GM19372 (cell line): ENCODE measurements around the gene NCKIPSD.

Experiments
- ATAC-seq: cut with Tn5 transposase; IDR thresholded peaks from one replicate; pipeline ENCODE4 v1.9.1; 2021; ENCODE audit warnings: mild to moderate bottlenecking, low read depth, moderate library complexity; ENCODE audit not compliant: unreplicated experiment

NCKIPSD gene

DNA sequence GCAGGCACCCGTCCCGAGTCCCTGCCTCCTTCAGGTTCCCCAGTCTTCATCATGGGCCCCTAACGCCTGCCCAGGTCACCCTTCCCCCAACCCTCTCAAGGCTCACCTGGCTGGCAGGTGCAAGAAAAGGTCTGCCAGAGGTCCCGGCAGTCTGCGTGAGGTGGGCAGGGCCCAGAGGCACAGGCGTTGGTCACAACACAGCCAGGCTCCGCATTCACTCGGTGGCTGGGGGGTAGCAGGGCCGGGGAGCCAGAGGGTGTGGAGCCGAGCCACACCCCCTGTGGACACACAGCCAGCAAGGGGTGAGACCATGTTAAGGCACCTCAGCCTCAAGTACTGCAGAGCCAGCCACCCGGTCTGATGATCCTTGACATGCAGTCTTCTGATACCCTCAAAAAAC, 33.9 kb downstream of the NCKIPSD start:
- ATAC-seq: no peak

DNA sequence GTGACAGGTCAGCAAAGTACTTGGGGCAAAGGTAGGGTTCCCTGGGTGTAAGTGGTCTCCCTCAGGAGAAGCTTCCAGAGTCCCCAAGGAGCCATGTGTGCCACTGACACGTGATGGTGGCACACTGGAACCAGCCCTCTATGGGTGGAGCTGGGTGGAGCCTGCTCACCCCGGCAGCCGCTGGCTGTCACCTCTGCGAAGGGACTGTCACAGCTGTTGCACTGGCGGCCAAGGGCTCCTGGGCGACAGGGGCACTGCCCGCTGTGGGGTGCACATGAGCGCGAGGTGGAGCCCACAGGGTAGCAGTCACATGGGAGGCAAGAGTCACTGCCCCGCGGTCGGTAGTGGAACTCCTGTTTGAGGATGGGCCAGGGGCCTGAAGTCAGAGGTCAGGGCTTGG, 35.0 kb downstream of the NCKIPSD start:
- ATAC-seq: no peak

DNA sequence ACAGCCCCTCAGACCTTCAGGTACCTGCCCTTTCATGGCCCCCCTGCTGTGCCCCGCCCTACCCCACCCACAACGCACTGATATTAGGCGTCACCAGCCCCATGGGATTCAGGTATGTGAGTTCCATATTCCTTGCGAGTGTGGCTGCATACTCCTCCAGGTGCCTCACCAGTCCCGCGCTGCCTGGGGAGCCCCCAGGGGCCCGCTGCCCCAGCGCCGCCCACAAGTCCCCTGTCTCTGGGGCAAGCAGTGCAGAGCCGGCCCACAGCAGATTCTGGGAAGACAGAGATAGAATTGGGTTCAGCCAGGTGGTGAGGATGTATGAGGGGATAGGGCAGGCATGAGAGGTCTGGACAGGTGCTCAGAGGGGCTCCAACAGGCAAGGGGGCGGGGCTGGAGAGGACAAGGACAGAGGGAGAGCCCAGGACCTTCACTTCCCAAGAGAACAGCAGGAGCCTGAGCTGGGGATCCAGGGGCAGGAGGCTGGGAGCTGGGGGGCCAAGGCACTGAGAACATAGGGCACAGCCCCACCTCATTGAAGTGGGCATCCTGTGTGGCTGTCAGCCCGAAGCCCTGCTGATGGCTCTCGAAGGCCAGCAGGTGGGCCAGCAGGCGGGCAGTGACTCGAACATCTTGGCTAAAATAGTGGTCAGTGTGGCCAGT, 37.4 kb downstream of the NCKIPSD start:
- no peak for ATAC-seq

DNA sequence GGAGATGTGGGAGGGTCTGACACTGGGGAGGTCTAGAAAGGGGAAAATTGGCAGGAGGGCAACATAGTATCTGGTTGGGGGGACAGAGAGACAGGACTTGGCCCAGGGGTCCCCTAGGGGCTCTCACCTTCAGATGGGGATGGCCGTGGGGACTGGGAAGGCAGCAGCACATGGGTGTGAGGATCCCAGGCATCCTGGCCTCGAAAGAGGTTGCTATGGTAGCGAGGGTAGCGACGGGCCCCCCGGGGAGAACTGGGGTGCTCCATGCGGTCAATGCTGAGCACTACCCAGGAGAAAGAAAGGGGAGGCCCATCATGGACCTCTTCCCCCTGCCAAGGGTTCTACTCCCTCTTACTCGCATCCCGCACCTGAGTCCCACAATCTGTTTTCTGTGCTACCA, 38.0 kb downstream of the NCKIPSD start:
- no peak for ATAC-seq

DNA sequence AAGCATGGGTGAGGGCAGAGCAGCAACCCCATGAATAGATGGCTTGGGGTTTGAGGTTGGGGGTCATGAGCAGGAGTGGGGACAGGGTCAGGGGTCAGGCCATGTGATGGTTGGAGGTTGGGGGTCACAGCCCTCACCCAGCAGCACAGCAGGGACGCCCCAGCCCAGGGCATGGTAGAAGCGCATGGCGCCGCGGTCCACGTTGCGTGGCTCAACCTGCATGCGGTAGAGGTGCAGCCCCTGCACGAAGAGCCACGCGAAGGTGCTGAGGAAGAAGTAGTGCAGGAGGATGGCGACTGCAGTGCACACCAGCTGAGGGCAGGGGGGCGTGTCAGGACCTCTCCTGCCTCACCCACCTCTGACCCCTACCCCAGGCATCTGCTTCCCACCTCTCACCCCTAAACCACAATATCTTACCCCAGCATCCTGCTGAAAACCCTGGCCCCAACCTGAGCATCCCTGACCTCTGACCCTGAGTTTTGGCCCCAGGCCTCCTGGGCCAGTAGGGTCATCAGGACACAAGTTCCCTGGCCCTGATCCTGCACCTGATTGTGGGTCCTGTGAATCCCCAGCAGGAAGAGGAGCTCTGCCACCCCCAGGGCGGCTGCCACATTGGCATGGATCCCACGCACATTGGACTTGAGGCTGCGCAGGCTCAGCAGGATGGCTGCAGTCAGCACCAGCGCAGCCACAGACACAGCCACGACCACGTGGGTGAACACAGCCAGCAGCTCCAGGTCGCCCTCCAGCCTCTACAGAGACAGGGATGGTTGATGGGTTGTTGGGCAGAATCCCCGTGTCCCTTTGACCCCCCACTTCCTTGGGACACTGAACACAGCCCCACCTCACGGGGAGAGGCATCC, 40.6 kb downstream of the NCKIPSD start:
- ATAC-seq: no peak

DNA sequence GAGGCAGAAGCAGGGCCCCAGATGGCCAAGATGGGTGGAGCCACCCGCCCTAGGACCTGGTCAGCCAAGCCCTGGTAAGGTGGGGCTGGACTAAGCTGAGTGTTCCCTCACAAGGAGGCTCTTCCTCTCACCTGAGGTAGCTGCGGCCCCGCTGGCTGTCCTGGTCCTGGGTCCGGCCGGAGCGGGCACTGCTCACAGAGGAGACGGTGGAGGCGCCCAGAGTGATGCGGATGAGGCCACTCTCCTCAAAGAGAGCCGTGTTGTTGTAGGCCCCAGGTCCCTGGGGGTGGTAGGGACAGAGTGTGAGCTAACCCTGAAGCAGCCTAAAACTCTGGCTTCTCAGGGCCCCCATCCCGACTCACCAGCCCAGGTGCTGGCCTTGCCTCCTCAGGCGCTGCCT, 43.1 kb downstream of the NCKIPSD start:
- ATAC-seq: no peak

DNA sequence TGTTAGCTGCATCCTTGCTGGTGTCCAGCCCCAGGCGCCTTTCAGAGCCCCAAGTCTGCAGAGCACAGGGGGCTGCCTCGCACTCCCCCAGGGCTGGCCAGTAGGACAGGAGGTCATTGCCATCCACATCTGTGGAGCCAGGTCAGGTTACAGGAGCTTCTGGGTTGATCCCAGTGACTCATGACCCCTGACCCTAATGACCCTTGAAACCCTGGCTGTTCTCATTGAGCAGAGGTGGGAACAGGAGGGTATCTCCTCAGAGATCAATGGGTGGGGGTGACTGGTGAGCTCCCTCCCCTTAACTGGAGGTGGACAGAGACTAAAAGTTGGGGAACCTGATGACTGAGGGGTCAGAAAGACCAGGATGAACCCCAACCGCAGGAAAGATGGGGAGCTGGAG, 44.3 kb downstream of the NCKIPSD start:
- ATAC-seq: no peak

DNA sequence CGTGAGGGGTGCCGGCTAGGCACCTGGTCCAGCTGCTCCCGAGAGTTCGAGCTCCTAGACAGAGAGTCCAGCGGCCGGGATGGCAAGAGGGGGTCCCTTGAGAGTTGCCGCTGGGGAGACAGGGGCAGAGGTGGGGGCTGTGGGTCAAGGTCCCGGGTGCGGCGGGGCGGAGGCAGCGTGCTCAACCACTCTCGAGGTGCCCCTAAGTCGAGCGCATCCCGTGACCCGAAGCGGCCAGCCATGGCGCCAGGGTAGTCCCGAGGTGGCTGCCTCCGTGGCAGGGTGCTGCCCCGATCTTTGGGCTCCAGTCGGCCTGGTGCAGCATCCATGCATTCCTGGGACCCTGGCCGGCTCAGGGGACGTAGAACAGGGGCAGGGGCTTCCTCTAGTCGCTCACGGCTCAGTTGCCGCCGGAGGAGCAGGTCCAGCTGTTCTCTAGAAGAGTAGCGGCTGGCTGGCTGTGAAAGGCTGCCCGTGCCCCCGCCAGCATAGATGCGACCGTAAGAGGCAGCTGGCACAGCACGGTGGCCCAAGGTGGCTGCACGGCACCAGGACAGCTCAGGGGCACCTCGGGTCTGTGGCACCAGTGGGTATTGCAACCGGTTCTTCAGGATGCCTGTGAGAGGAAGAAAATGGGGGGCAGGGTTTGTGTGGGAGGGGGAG, 45.6 kb downstream of the NCKIPSD start:
- ATAC-seq: no peak

DNA sequence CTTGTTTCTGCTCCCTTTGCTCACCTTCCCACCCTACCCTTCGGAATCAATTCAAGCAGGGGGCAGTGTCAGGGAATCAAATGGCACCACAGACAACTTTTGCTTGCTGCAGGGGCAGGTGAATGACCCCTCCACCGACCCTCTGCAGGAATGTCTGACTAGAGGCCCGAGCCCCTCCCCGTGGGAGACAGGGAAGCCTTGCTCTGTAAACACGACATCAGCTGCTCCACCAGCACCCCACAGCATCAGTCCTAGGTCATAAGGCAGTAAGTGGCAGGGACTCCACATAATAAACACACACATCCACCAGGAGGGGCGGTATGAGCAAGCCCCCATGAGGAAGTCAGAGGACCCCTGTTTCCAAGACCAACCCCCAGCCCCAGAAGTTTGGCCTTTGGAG, 48.4 kb downstream of the NCKIPSD start:
- ATAC-seq: no peak

DNA sequence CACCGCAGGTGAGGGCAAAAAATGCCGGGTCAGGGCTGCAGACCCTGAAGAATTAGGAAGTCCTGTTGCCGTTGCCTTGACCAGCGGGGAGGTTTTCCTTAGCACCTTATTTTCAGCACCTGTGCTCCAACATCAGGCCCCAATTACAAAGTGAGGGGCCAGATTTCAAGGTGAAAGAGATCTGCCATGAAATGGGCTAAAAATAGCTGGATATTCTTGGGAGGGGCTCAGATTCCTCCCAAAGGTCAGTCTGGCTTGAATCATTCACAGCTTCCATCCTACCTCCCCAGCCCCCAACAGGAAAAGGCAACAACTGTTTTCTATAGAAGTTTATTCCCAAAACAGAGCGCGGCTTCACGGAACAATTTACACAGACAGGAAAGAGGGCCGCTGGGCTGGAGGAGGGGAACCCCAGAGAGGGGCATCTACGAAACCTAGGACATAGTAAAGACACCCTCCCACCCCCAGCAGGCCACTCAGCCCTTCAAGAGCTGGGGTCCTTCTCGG, 49.5 kb downstream of the NCKIPSD start:
- no peak for ATAC-seq

DNA sequence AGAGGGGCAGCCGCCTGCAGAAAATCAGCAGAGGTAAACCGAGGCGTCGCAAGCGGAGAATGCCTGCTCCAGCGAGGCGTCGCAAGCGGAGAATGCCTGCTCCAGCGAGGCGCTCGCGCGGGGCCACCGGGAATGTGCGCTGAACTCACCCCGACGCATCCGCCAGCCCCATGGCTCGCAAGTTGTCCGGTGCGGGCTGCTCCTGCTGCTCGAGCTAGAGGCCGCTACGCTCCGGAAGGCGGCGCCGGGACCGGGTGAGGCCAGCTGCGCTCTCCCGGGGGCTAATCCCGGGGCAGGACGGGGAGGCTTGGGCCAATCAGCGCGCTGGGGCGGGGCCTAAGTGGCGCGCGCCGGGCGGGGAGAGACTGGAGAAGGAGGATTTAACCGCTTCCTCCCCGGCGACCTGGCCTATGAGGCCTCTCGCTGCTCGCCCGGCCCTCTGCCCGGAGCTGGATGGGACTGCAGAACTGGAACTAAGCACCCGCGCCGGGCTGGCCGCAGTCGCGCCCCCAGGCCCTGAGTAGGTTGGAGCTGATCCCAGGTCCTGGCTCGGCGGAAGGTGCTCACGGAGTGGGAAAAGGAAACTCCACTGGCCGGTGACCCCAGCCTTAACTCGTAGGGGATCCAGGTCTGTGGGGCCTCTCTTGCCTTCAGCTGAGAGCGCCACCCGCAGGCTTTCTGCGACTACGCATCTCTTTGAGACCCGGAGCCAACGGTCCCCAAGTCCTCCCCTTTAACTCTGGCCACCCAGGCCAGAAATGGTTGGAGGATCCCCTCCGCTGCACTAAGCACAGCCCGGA, 50.3 kb downstream of the NCKIPSD start, which contains the start of gene SLC26A6:
Gene SLC26A6, minus strand, starts transcription at position 240 of the 800 bp plus-strand sequence. Its CDS starts 68 bp downstream, at position 172.
- ATAC-seq: peak; percentile 88

DNA sequence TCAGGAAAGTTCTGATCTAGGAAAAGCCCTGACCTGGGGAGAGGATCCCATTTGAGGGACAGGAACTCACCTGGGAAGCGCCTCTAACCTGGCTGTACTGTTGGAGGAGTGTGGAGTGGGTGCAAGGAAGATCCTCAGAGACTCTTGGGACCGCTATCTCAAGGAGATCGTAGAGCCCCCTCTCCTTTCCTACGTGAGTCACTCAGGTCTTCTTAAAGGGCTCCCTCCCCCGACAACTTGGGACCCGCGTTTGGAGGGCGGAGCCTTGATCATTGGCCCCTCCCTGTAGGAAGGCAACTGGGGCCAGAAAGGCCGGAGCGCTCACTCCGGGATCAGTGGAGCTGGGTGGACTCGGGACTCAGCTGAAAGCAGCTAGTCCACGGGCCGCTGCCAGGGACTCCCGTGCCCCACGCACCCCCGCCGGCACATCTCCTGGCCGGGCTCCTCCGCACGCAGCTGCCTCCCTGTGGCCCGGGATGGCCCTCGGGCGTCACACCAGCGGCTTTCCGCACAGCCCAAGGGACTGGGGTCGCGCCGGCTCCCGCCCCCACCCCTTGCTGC, 51.0 kb downstream of the NCKIPSD start:
- no peak for ATAC-seq

DNA sequence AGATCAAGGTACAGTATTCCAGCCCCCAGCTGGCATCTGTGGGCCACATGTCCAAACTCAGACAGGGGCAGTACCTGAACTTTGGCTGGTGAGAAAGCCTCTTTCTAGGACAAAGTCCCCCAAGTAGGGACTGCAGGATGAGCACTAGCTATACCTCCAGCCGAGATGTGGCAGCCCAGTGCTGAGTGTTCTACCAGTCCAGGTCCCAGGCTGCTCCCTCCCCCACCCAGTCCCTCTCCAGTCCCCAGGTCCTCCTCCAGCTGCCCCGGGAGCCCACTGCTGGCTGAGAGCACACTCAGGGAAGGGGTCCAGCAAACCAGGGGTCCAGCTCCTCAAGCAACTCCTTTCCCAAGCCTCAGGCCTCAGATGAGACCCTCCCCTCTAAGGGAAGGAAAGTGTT, 52.0 kb downstream of the NCKIPSD start:
- ATAC-seq: no peak

DNA sequence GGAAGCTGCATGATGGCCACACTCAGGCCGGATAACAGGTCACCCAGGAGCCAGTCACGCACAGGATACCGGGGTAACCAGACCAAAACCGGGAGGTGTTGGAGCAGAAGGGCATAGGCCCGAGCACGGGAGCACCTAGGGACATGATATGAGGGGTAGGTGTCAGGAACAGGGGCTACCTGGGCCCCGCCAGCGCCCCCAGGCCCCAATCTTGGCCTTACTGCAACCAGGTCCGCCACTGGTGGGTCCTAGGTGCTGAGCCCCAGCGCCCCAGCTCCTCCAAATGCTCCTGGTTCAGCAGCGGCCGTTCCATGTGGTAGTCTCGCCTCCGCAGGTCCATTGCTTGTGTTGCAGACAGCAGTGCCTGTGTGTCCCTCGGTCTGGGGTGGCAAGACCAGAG, 52.5 kb downstream of the NCKIPSD start:
- ATAC-seq: no peak

DNA sequence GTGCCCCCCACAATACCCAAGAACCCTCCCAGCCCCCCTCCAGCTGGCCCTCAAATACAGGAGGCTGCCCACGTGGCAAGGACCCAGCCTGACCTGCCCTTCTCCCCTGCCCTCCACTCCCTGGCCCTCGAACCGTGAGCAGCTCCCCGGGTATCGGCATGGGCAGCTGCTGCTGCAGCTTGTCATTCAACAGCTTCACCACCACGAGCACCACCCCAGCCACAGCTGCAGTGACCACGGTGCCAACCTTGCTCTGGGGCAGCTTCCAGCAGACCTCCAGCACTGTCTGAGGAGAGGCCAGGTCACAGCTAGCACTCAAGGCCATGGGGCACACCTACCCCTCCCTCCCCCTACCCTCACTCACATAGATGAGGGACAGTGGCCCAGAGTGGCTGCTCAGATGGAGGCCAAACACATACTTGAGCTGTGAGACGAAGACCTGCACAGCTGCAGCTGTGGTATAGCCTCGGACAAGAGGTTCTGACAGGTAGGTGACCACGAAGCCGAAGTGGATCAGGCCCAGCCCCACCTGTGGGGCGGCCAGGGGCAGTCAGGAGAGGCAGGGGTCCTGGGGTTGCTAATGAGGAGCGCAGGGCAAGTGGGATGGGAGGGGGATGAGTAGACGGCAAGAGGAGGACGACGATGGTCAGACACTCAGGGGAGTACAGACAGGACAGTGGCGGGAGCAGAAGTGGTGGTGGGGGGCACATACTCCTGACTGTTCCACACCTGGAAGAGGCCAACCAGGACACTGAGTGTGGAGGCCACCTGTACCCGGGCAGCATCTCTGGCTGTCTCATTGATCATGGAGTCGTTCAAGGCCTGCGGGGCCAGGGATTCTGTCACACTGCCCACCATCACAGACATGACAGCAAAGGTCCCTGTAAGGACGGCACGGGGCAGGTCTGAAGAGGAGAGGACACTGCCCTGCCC, 53.9 kb downstream of the NCKIPSD start:
- no peak for ATAC-seq

DNA sequence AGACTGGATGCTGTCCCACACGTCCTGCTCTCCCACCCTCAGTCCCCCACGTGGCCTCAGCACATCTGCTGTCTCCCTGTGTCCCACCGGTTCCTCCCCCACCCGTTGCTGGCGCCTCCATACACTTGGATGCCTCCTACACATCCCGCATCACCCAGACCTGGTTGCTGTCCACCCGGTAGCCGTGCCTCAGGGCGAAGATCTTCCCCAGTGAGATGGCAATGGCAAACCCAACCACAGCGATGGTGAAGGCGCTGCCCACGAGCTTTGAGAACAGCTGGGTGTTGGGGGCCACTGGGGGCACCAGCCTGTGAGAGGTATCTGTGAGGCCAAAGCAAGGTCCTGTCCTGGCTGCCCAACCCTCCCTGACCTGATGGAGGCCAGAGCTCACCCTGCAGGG, 54.9 kb downstream of the NCKIPSD start:
- ATAC-seq: no peak

DNA sequence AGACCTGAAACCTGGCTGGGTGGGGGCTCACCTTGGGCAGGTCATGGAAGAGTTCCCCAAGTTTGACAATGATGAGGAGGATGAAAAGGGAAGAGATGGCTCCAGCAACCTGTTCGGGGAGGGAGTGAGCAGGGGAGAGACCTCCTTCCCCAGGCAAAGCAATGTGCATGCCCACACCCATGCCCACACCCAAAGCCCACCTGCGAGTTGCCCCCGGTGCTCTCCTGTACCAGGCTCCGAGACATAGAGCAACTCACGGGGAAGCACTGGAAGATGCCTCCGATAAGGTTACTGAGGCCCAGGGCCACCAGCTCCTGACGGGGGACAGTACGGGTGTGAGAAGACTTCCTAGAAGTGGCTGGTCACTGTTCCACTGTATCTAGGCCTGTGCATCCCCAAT, 55.3 kb downstream of the NCKIPSD start:
- ATAC-seq: no peak

DNA sequence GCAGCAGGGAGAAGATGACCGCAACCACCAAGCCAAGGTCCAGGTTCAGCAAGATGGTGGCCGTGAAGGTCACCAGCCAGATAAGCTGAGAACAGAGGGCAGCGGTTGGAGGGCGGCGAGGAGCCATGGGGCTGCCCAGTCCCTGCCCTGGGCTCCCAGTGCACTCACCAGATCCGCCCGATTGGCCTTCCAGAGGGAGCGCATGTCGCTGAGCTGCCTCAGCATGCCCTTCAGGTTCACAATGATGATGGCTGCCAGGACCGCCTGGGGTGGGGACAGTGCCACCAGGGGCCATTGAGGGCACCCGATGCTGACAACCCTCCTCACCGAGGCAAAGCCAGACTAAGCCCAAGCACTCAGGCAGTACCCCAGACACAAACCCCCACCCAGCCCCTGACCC, 55.8 kb downstream of the NCKIPSD start:
- ATAC-seq: no peak
